Mucosa of stomach (tissue), 1 donor: ENCODE measurements around the gene SCAI.
A peak's percentile ranks its signal among the peaks of the same experiment; 100 is the strongest.

Experiments
- H3K27me3 ChIP-seq: one replicate; pipeline ENCODE4 v1.7.0; 2013; ENCODE audit warnings: mild to moderate bottlenecking, low read length; ENCODE audit not compliant: control insufficient read depth, insufficient read depth
- H3K36me3 ChIP-seq: one replicate; pipeline ENCODE4 v1.7.0; 2013; ENCODE audit warnings: low read length; ENCODE audit not compliant: control insufficient read depth, insufficient read depth
- H3K4me1 ChIP-seq: one replicate; pipeline ENCODE4 v1.7.0; 2013; ENCODE audit warnings: mild to moderate bottlenecking, low read length; ENCODE audit not compliant: control insufficient read depth, insufficient read depth
- H3K4me3 ChIP-seq: one replicate; pipeline ENCODE4 v1.7.0; 2013; ENCODE audit warnings: low read length
- H3K9ac ChIP-seq: one replicate; pipeline ENCODE4 v1.7.0; 2013; ENCODE audit warnings: mild to moderate bottlenecking, low read length, moderate library complexity
- H3K9me3 ChIP-seq: one replicate; pipeline ENCODE4 v1.7.0; 2013; ENCODE audit warnings: mild to moderate bottlenecking, low read length, moderate library complexity; ENCODE audit not compliant: control insufficient read depth
- donor health status: Pancreatic carcinoma.

The SCAI gene

DNA sequence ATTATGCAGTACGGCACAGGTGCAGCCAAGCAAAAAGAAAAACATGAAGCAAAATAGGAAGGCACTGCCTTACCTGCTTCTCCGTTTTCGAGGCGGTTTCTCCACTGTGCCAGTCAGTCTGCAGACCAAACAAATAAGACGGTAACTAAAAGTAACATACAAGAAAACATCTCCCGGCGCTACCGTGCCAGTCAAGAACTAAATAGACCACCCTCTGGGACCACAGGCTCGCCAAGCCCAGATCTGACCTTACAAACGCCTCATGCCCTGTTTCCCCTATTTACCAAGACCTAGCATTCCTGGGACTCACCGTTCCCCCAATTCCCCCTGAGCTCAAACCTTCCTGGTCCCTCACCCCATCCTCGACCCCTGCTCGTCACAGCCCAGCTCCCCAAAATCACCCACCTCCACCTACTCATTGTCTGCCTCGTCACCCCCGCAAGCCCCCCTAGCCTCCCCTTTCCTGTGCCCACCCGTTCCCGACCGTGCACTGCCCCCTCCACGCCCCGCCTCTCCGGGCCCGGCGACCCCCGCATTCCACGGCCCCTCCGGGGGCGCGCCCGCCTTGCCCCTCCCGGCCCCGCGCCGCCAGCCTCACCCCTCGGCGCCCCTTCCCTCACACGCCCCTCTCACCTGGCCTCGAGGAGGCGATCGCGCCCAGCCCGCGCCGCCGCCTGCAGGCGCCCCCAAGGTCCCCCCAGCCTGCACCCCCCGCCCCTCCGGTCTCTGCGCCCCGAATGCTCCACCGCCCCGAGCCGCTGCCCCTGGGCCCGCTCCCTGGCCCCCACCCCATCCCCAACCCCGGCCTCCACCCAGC lies 560 bp downstream of the SCAI start:
- Histone ChIP-seq H3K9ac (peak overlapping the region; percentile 70), H3K27me3 (no peaks in the 10 kb centered on the region), H3K4me1 (peaks cover 4% of the 10 kb centered on the region), H3K36me3 (no peaks in the 10 kb centered on the region), H3K9me3 (no peaks in the 10 kb centered on the region), H3K4me3 (peak overlapping the region; percentile 28)

DNA sequence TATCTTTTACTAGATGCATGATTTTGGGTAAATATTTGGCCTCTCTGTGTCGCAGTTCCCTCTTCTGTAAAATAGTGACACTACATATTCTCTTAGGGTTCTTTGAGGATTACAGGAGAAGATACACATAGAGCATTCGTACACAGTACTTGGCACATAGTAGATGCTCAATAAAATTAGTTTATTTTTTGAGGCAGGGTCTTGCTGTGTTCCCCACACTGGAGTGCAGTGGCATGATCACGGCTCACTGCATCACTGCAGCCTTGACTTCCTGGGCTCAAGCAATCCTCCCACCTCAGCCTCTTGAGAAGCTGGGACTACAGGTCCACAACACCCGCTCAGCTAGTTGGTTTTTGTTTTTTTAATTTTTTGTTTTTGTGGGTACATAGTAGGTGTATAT lies 1.6 kb downstream of the SCAI start:
- H3K4me3 ChIP-seq, result no peak overlapping the region
- no peak overlapping the region for H3K9ac ChIP-seq

DNA sequence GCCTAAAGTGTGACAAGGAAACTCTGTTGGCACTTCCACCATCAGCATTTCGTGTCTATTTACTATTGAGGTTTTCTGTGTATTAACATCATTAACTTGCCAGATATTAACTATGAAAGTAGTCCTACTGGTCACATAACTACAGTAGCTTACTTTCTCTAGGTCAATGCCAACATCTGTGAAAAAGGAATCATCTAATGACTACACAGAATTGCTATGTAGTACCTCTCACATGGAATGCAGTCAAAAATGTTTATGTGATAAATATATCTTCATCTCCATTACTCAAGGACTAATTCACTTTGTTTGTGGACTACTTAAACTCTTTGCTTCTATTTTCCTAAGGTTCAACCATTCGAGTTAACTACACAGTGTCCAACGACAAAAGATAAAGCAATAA lies 2.1 kb downstream of the SCAI start:
- Histone ChIP-seq H3K36me3 (no peaks in the 10 kb centered on the region), H3K9ac (no peak overlapping the region), H3K27me3 (no peaks in the 10 kb centered on the region)

More for the DNA sequence above, 1.6 kb downstream of the SCAI start:
- Histone ChIP-seq H3K27me3 (no peaks in the 10 kb centered on the region), H3K36me3 (no peaks in the 10 kb centered on the region), H3K9me3 (no peaks in the 10 kb centered on the region), H3K4me1 (peaks cover 4% of the 10 kb centered on the region)

DNA sequence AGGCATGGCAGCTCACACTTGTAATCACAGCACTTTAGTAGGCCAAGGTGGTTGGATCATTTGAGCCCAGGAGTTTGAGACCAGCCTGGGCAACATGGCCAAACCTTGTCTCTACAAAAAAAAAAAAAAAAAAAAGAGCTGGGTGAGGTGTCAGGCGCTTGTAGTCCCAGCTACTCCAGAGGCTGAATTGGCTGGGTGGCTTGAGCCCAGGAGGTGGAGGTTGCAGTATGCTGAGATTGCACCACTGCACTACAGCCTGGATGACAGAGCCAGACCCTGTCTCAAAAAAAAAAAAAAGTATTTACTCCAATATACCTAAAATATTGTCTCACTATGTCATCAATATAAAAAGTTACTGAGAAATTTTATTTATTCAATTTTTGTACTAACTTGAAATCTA lies 2.8 kb downstream of the SCAI start:
- peaks cover 4% of the 10 kb centered on the region for H3K4me1 ChIP-seq
- no peaks in the 10 kb centered on the region for H3K9me3 ChIP-seq
- no peak overlapping the region for H3K9ac ChIP-seq
- H3K36me3 ChIP-seq, result no peaks in the 10 kb centered on the region
- no peaks in the 10 kb centered on the region for H3K27me3 ChIP-seq
- no peak overlapping the region for H3K4me3 ChIP-seq

More for the DNA sequence above, 2.1 kb downstream of the SCAI start:
- Histone ChIP-seq H3K9me3 (no peaks in the 10 kb centered on the region), H3K4me3 (no peak overlapping the region), H3K4me1 (peaks cover 4% of the 10 kb centered on the region)

DNA sequence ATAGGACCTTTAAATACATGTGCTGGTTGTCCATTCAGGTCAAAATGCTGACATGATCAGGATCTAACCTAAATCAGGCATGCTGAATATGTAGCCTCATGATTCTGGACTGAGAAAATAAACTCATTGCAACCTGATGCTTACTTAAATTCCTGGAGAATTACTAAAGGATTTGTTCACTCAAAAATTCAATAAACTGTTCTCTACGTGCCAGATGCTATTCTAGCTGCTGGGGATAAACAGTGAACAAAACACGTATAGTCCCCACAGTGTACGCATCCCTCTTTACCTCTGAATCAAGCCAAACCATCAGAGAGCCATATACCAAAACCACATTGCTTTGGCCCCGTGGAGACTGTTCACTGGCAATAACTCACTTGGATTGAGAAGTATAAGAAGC lies 6.1 kb downstream of the SCAI start:
- H3K9me3 ChIP-seq, result no peaks in the 10 kb centered on the region
- no peak overlapping the region for H3K9ac ChIP-seq
- H3K4me3 ChIP-seq, result no peak overlapping the region
- no peaks in the 10 kb centered on the region for H3K27me3 ChIP-seq
- no peaks in the 10 kb centered on the region for H3K36me3 ChIP-seq
- no peaks in the 10 kb centered on the region for H3K4me1 ChIP-seq

DNA sequence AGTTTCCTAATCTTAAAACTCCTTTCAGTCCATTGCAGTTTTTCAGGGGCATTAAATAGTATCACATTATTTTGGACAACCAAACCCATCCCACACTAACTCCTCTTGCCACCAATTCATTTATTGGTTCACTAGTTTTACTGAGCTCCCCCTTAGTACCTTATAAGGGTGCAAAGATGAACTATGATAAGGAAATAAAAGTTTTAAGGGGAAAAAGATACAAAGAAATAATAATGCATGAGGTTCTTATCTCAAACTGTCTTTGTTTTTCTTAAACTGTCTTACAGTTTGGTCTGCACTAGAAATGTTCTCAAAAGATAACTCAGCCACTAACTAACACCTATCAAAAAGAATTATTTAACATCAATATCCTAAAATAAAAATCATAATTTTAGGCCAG lies 8.4 kb downstream of the SCAI start:
- Histone ChIP-seq H3K4me3 (no peak overlapping the region), H3K36me3 (no peaks in the 10 kb centered on the region), H3K27me3 (no peaks in the 10 kb centered on the region), H3K9me3 (no peaks in the 10 kb centered on the region), H3K9ac (no peak overlapping the region), H3K4me1 (no peaks in the 10 kb centered on the region)

DNA sequence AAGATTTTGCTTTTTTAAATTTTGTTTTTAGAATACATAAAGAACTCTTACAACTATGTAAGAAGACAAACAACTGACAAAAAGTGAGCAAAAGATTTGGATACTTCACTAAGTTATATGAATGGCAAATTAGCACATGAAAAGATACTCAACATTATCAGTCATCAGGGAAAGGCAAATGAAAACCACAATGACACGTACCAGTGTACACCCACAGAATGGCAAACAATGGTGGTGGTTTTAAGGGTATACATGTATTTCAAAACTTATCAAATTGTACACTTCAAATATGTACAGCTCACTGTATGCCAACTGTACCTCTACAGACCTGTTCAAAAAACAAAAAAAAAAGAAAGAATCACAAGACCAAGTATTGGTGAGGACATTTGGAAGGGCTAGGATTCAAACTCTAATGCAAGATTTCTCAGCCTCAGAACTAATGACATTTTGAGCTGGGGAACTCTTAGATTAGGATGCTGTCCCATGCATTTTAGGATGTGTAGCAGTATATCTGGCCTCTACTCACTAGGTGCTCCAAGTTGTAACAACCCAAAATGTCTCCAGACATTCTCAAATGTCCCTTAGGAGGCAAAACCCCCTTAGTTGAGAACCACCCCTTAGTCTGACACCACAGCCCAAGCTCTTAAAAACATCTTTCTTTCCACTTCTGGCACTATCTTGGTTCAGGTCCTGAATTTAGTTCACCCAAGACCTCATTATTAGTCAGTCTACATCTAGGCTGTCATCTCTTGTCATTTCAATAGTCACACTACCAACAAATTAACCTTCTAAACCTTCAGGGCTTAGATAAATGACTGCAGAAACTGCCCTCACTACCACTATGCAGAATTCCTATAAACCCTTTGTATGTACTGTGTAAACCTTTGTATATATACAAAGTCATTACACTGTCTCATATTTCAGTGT lies 9.7 kb downstream of the SCAI start:
- Histone ChIP-seq H3K36me3 (no peaks in the 10 kb centered on the region), H3K9ac (no peak overlapping the region), H3K4me1 (no peaks in the 10 kb centered on the region), H3K27me3 (no peaks in the 10 kb centered on the region), H3K9me3 (no peaks in the 10 kb centered on the region), H3K4me3 (no peak overlapping the region)

DNA sequence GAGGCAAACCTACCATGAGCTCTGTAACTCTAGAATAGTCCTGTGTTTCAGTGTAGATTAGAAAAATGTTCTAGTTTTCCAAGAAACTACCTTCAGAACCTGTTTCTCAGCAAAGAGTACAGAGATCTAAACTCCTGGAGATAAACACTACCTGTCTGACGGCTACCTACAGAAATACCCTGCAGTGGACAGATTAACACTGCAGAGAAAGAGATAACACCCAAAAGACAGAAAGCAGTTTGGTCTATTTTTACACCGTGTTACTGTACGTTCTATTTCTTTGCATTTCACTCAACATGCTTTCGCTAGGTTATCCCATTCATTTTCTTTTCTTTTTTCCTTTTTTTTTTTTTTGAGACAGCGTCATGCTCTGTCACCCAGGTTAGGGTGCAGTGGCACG lies 11.6 kb downstream of the SCAI start:
- H3K4me3 ChIP-seq, result no peak overlapping the region
- H3K36me3 ChIP-seq, result no peaks in the 10 kb centered on the region
- no peak overlapping the region for H3K9ac ChIP-seq
- no peaks in the 10 kb centered on the region for H3K9me3 ChIP-seq
- H3K4me1 ChIP-seq, result no peaks in the 10 kb centered on the region
- H3K27me3 ChIP-seq, result no peaks in the 10 kb centered on the region

DNA sequence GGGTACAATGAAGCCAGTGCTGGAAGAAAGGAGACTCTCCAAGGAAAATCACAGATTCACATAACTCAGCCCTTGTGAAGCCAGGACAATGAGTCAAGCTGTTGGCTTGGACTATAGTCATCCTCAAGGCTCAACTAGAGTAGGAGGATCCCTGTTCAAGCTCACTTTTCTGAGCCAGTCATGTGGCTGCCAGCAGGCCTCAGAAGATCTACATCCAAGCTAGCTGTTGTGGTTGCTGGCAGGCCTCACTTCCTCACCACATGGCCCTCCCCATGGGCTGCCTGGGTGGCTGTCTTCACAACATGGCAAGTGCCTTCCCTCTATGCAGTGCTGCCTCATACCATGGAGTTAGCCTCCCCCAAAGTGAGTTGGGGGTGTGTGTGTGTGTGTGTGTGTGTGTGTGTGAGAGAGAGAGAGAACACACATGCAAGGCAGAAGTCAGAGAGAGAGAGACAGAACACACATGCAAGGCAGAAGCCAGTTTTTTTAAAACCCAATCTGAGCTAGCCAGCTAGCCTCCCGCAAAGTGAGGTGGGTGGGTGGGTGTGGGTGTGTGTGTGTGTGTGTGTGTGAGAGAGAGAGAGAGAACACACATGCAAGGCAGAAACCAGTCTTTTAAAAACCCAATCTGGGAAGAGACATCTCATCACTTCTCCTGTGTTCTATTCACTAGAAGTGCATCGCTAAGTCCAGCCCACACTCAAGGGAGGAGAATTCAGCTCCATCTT lies 17.1 kb downstream of the SCAI start:
- Histone ChIP-seq H3K4me3 (no peak overlapping the region), H3K9ac (no peak overlapping the region), H3K9me3 (no peaks in the 10 kb centered on the region)

DNA sequence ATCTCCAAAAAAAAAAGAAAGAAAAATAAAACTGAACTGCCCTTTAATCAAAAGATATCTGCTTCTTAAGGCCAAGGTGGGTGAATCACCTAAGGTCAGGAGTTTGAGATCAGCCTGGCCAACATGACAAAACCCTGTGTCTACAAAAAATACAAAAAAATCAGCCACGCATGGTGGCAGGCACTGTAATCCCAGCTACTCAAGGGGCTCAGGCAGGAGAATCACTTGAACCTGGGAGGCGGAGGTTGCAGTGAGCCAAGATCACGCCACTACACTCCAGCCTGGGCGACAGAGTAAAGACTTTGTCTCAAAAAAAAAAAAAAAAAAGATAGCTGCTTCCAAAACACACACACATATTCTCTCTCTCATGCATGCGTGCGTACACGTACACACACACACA lies 17.8 kb downstream of the SCAI start:
- no peaks in the 10 kb centered on the region for H3K9me3 ChIP-seq
- H3K27me3 ChIP-seq, result no peaks in the 10 kb centered on the region
- H3K4me1 ChIP-seq, result no peaks in the 10 kb centered on the region
- H3K4me3 ChIP-seq, result no peak overlapping the region
- no peaks in the 10 kb centered on the region for H3K36me3 ChIP-seq
- H3K9ac ChIP-seq, result no peak overlapping the region

More for the DNA sequence above, 17.1 kb downstream of the SCAI start:
- H3K36me3 ChIP-seq, result no peaks in the 10 kb centered on the region
- no peaks in the 10 kb centered on the region for H3K27me3 ChIP-seq
- H3K4me1 ChIP-seq, result no peaks in the 10 kb centered on the region

DNA sequence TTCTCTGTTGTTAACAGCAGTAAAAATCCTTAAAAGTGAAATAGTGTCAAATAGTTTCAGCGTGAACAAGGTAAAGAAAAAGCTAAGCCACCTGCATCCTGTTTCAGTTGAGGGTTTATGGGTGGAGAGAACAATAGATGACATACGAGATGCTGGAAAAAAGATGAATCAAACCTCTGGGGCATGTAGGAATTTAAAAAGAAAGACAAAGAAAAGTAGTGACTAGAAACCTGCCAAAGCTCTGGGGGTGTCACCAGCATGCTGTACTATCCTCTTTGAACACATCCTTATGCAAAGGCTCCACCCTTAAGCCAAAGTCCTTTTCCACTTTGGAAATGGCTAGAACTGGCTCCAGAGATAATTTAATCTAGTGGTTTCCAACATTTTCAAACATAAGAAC lies 22.2 kb downstream of the SCAI start:
- H3K36me3 ChIP-seq, result no peaks in the 10 kb centered on the region
- no peak overlapping the region for H3K4me3 ChIP-seq
- no peaks in the 10 kb centered on the region for H3K27me3 ChIP-seq
- no peaks in the 10 kb centered on the region for H3K4me1 ChIP-seq
- H3K9me3 ChIP-seq, result no peaks in the 10 kb centered on the region
- H3K9ac ChIP-seq, result no peak overlapping the region
